ENCODE results near the gene GRIN2A. TPM values are rescaled to one million over a fixed set of nuclear protein-coding genes. Genes with fewer than 3 reads are reported as not detected.

GRIN2A gene
- total RNA-seq, 4 donors from 2014 or later, result 0.19 to 0.56 (median 0.35) TPM

GRCh38 chr16:9763505-9763904, 418.7 kb downstream of the GRIN2A start:
- 87 to 91% methylated on average over 11 of the region's 11 CpGs for WGBS, 2 donors

GRCh38 chr16:9761870-9762269, 420.4 kb downstream of the GRIN2A start:
- Histone ChIP-seq H3K9me3 (no peaks in the 10 kb centered on the region), H3K4me1 (no peaks in the 10 kb centered on the region), H3K27me3 (no peaks in the 10 kb centered on the region), H3K36me3 (no peaks in the 10 kb centered on the region), H3K27ac (no peak overlapping the region), H3K4me3 (no peak overlapping the region)
- intact Hi-C loops (cut with DNase I), result no loop called here
- 77 to 82% methylated on average over 6 of the region's 6 CpGs for WGBS, 2 donors
- TF ChIP-seq POLR2A (IDR thresholded peaks at IDR 0.05), result no peak
- TF ChIP-seq CTCF (IDR thresholded peaks at IDR 0.05), result no peak
- DNase-seq, result no peak

More at GRCh38 chr16:9763505-9763904, 418.7 kb downstream of the GRIN2A start:
- DNase-seq, result no peak
- no peaks in the 10 kb centered on the region for H3K36me3 ChIP-seq
- no peaks in the 10 kb centered on the region for H3K27me3 ChIP-seq
- H3K27ac ChIP-seq, result no peak overlapping the region
- no peaks in the 10 kb centered on the region for H3K4me1 ChIP-seq
- H3K9me3 ChIP-seq, result no peaks in the 10 kb centered on the region
- TF ChIP-seq POLR2A (IDR thresholded peaks at IDR 0.05), result no peak
- TF ChIP-seq CTCF (IDR thresholded peaks at IDR 0.05), result no peak
- intact Hi-C loops (cut with DNase I), result no loop called here
- no peak overlapping the region for H3K4me3 ChIP-seq

GRCh38 chr16:9757687-9758086, 424.5 kb downstream of the GRIN2A start:
- TF ChIP-seq CTCF (IDR thresholded peaks at IDR 0.05) (no peak), POLR2A (IDR thresholded peaks at IDR 0.05) (no peak)
- no peaks in the 10 kb centered on the region for H3K36me3 ChIP-seq
- H3K27me3 ChIP-seq, result no peaks in the 10 kb centered on the region
- no peak overlapping the region for H3K4me3 ChIP-seq
- H3K9me3 ChIP-seq, result no peaks in the 10 kb centered on the region
- 70 to 85% methylated on average over 3 to 4 of the region's 4 CpGs for whole genome bisulfite sequencing, 2 donors
- intact Hi-C loops (cut with DNase I), result no loop called here
- H3K4me1 ChIP-seq, result no peaks in the 10 kb centered on the region
- DNase-seq, result no peak
- H3K27ac ChIP-seq, result no peak overlapping the region

GRCh38 chr16:9756434-9756833, 425.8 kb downstream of the GRIN2A start:
- Histone ChIP-seq H3K4me3 (no peak overlapping the region), H3K36me3 (no peaks in the 10 kb centered on the region), H3K27me3 (no peaks in the 10 kb centered on the region), H3K4me1 (no peaks in the 10 kb centered on the region), H3K9me3 (no peaks in the 10 kb centered on the region), H3K27ac (no peak overlapping the region)
- WGBS, 2 donors, result 79 to 87% methylated on average over 4 of the region's 4 CpGs
- DNase-seq, result no peak
- intact Hi-C loops (cut with DNase I), result no loop called here
- no peak for TF ChIP-seq POLR2A (IDR thresholded peaks at IDR 0.05)
- no peak for TF ChIP-seq CTCF (IDR thresholded peaks at IDR 0.05)

- Histone ChIP-seq H3K36me3 (no peaks in the 10 kb centered on the region), H3K9me3 (no peaks in the 10 kb centered on the region), H3K4me1 (no peaks in the 10 kb centered on the region), H3K27me3 (no peaks in the 10 kb centered on the region), H3K4me3 (no peak overlapping the region), H3K27ac (no peak overlapping the region)
- intact Hi-C loops (cut with DNase I), result no loop called here
- DNase-seq, result no peak
- 45 to 54% methylated on average over 4 of the region's 4 CpGs for WGBS, 2 donors
- no peak for TF ChIP-seq POLR2A (IDR thresholded peaks at IDR 0.05)
- TF ChIP-seq CTCF (IDR thresholded peaks at IDR 0.05), result no peak
Observed at GRCh38 chr16:9755081-9755480, 427.1 kb downstream of the GRIN2A start.
